ENCODE data around the gene NSUN7.

DNA sequence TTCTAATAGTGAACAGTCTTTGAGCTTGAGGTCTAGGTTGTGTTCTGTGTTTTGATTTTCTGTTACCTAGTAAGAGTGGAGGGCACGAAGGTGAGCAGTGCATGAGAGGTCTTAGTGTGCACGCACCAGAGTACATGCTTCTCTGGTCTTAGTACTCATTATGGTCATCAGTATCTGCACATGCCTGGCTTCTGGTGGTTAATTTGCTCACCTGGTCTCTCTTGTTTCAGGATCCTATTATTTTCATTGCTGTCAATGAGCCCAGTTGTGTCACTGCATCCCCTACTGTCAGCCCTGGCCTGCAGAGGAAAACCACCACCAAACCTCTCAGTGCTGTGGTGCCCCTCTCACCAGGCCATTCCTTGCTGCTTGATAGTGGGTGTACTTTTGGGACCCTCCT lies 54.8 kb downstream of the NSUN7 start:
- TF ChIP-seq HNF4G (IDR thresholded peaks at IDR 0.05; ENCODE audit: borderline replicate concordance, low read depth, low read length) (no peak), HNF4G (CRISPR knock-in tag; IDR thresholded peaks at IDR 0.05; ENCODE audit: borderline replicate concordance, low read depth) (no peak), CTCF (CRISPR knock-in tag; IDR thresholded peaks at IDR 0.05) (no peak)

Data from HepG2 (cell line).